ENCODE data around the gene NOTUM. TPM values are rescaled to one million over a fixed set of nuclear protein-coding genes. Genes with fewer than 3 reads are reported as not detected.
A peak's percentile ranks its signal among the peaks of the same experiment; 100 is the strongest.

Gene NOTUM
- total RNA-seq, 1 donor from 2014 or later, result 1.7 TPM

- Histone ChIP-seq H3K79me2 (ENCODE audit: insufficient read depth, low read length) (peaks cover 62% of the 10 kb centered on the region), H3K36me3 (ENCODE audit: insufficient read depth, low read length) (peaks cover 12% of the 10 kb centered on the region), H4K20me1 (ENCODE audit: insufficient read depth, low read length) (peaks cover 87% of the 10 kb centered on the region), H3K4me2 (ENCODE audit: low read length) (peak overlapping the region; percentile 85), H3K9me3 (ENCODE audit: insufficient read depth, low read depth, low read length) (no peaks in the 10 kb centered on the region), H2AFZ (ENCODE audit: low read depth, low read length) (no peak overlapping the region), H3K9ac (ENCODE audit: low read length) (peak overlapping the region; percentile 75), H3K4me1 (ENCODE audit: insufficient read depth, low read length) (peaks cover 8% of the 10 kb centered on the region), H3K27me3 (ENCODE audit: insufficient read depth, low read length) (no peaks in the 10 kb centered on the region), H3K27ac (ENCODE audit: low read depth, low read length) (no peak overlapping the region), H3K4me3 (ENCODE audit: insufficient read depth, low read depth, low read length) (peak overlapping the region; percentile 66)
- TF ChIP-seq, protein P1, sequence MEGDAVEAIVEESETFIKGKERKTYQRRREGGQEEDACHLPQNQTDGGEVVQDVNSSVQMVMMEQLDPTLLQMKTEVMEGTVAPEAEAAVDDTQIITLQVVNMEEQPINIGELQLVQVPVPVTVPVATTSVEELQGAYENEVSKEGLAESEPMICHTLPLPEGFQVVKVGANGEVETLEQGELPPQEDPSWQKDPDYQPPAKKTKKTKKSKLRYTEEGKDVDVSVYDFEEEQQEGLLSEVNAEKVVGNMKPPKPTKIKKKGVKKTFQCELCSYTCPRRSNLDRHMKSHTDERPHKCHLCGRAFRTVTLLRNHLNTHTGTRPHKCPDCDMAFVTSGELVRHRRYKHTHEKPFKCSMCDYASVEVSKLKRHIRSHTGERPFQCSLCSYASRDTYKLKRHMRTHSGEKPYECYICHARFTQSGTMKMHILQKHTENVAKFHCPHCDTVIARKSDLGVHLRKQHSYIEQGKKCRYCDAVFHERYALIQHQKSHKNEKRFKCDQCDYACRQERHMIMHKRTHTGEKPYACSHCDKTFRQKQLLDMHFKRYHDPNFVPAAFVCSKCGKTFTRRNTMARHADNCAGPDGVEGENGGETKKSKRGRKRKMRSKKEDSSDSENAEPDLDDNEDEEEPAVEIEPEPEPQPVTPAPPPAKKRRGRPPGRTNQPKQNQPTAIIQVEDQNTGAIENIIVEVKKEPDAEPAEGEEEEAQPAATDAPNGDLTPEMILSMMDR (IDR thresholded peaks at IDR 0.05; ENCODE audit: insufficient read depth, low read depth, low read length), result no peak
- no peak for TF ChIP-seq EZH2 (IDR thresholded peaks at IDR 0.05; ENCODE audit: insufficient read depth, low read length)
- peaks cover 13% of the 10 kb centered on the region for H3K4me1 Mint-ChIP-seq (ENCODE audit: low read depth, unreplicated experiment)
- H3K4me3 Mint-ChIP-seq (ENCODE audit: unreplicated experiment), result peak overlapping the region; percentile 84
- H3K27ac Mint-ChIP-seq (ENCODE audit: unreplicated experiment), result peak overlapping the region; percentile 81
- FAIRE-seq (no peak), DNase-seq (ENCODE audit: low read depth) (peak; percentile 63)
- peaks cover 1% of the 10 kb centered on the region for H3K9me3 Mint-ChIP-seq (ENCODE audit: unreplicated experiment)
- peaks cover 22% of the 10 kb centered on the region for H3K36me3 Mint-ChIP-seq (ENCODE audit: low read depth, unreplicated experiment)
- H3K27me3 Mint-ChIP-seq (ENCODE audit: low read depth, unreplicated experiment), result no peaks in the 10 kb centered on the region
Measured at GRCh38 chr17:81916234-81917001, 44.6 kb downstream of the NOTUM start.

- no peaks in the 10 kb centered on the region for H3K9me3 ChIP-seq (ENCODE audit: insufficient read depth, low read depth, low read length)
- Mint-ChIP-seq H3K36me3 (ENCODE audit: low read depth, unreplicated experiment) (peaks cover 22% of the 10 kb centered on the region), H3K27me3 (ENCODE audit: low read depth, unreplicated experiment) (no peaks in the 10 kb centered on the region), H3K4me1 (ENCODE audit: low read depth, unreplicated experiment) (peaks cover 13% of the 10 kb centered on the region), H3K9me3 (ENCODE audit: unreplicated experiment) (peaks cover 1% of the 10 kb centered on the region), H3K4me3 (ENCODE audit: unreplicated experiment) (no peak overlapping the region), H3K27ac (ENCODE audit: unreplicated experiment) (no peak overlapping the region)
- no peak overlapping the region for H3K9ac ChIP-seq (ENCODE audit: low read length)
- peaks cover 13% of the 10 kb centered on the region for H3K4me1 ChIP-seq (ENCODE audit: insufficient read depth, low read length)
- no peak overlapping the region for H2AFZ ChIP-seq (ENCODE audit: low read depth, low read length)
- DNase-seq (ENCODE audit: low read depth) (no peak), FAIRE-seq (no peak)
- no peak overlapping the region for H3K4me3 ChIP-seq (ENCODE audit: insufficient read depth, low read depth, low read length)
- peaks cover 6% of the 10 kb centered on the region for H3K36me3 ChIP-seq (ENCODE audit: insufficient read depth, low read length)
- no peak overlapping the region for H3K4me2 ChIP-seq (ENCODE audit: low read length)
- H3K79me2 ChIP-seq (ENCODE audit: insufficient read depth, low read length), result peaks cover 51% of the 10 kb centered on the region
- TF ChIP-seq, protein P1 (IDR thresholded peaks at IDR 0.05; ENCODE audit: insufficient read depth, low read depth, low read length), result no peak
- TF ChIP-seq EZH2 (IDR thresholded peaks at IDR 0.05; ENCODE audit: insufficient read depth, low read length), result no peak
- peaks cover 78% of the 10 kb centered on the region for H4K20me1 ChIP-seq (ENCODE audit: insufficient read depth, low read length)
- no peak overlapping the region for H3K27ac ChIP-seq (ENCODE audit: low read depth, low read length)
- H3K27me3 ChIP-seq (ENCODE audit: insufficient read depth, low read length), result no peaks in the 10 kb centered on the region
Measured at GRCh38 chr17:81915331-81915730, 45.7 kb downstream of the NOTUM start.
